Activated naive CD8-positive, alpha-beta T cell (primary cell): ENCODE results near the gene NAIF1.
A peak's percentile ranks its signal among the peaks of the same experiment; 100 is the strongest.
"Not testable (repeated sequence)": the region's sequence is repeated elsewhere in the genome, so short reads cannot be mapped to it uniquely, and the experiment has no call there.

Source experiments
- H3K27ac Mint-ChIP-seq: one replicate; pipeline ENCODE4 v1.8.0; 2021; ENCODE audit warnings: mixed read lengths
- H3K27me3 Mint-ChIP-seq: one replicate; pipeline ENCODE4 v1.8.0; 2021; ENCODE audit warnings: mixed read lengths
- H3K36me3 Mint-ChIP-seq: one replicate; pipeline ENCODE4 v1.8.0; 2021; ENCODE audit warnings: mixed read lengths
- H3K4me1 Mint-ChIP-seq: one replicate; pipeline ENCODE4 v1.8.0; 2021; ENCODE audit warnings: low read depth, mixed read lengths
- H3K4me3 Mint-ChIP-seq: one replicate; pipeline ENCODE4 v1.8.0; 2021; ENCODE audit warnings: mild to moderate bottlenecking, mixed read lengths
- H3K9me3 Mint-ChIP-seq: one replicate; pipeline ENCODE4 v1.8.0; 2021; ENCODE audit warnings: low read depth, mixed read lengths

The NAIF1 gene

GRCh38 chr9:128061275-128061960 is 5.7 kb downstream of the NAIF1 start:
- Mint-ChIP-seq H3K9me3 (no peaks in the 10 kb centered on the region), H3K4me1 (peaks cover 49% of the 10 kb centered on the region), H3K4me3 (peak overlapping the region; percentile 68), H3K27me3 (no peaks in the 10 kb centered on the region), H3K27ac (peak overlapping the region; percentile 84), H3K36me3 (peaks cover 5% of the 10 kb centered on the region)

- no peak overlapping the region for H3K27ac Mint-ChIP-seq
- peaks cover 2% of the 10 kb centered on the region for H3K36me3 Mint-ChIP-seq
- H3K4me1 Mint-ChIP-seq = peaks cover 34% of the 10 kb centered on the region
- no peak overlapping the region for H3K4me3 Mint-ChIP-seq
- no peaks in the 10 kb centered on the region for H3K9me3 Mint-ChIP-seq
- H3K27me3 Mint-ChIP-seq = no peaks in the 10 kb centered on the region
Measured at GRCh38 chr9:128059365-128059983, 7.6 kb downstream of the NAIF1 start.

- Mint-ChIP-seq H3K36me3 (peaks cover 2% of the 10 kb centered on the region), H3K27me3 (no peaks in the 10 kb centered on the region), H3K9me3 (no peaks in the 10 kb centered on the region), H3K27ac (no peak overlapping the region), H3K4me1 (peaks cover 22% of the 10 kb centered on the region), H3K4me3 (no peak overlapping the region)
Measured at GRCh38 chr9:128057724-128058409, 9.3 kb downstream of the NAIF1 start.

GRCh38 chr9:128056887-128057723 is 10.0 kb downstream of the NAIF1 start:
- Mint-ChIP-seq H3K27me3 (no peaks in the 10 kb centered on the region), H3K9me3 (no peaks in the 10 kb centered on the region), H3K4me3 (no peak overlapping the region), H3K4me1 (peaks cover 14% of the 10 kb centered on the region), H3K36me3 (peaks cover 2% of the 10 kb centered on the region), H3K27ac (no peak overlapping the region)

GRCh38 chr9:128056086-128056485 is 11.0 kb downstream of the NAIF1 start:
- H3K27me3 Mint-ChIP-seq = no peaks in the 10 kb centered on the region
- H3K36me3 Mint-ChIP-seq = no peaks in the 10 kb centered on the region
- no peaks in the 10 kb centered on the region for H3K9me3 Mint-ChIP-seq
- peaks cover 5% of the 10 kb centered on the region for H3K4me1 Mint-ChIP-seq
- no peak overlapping the region for H3K27ac Mint-ChIP-seq
- H3K4me3 Mint-ChIP-seq = no peak overlapping the region

GRCh38 chr9:128055344-128056040 is 11.6 kb downstream of the NAIF1 start:
- H3K4me3 Mint-ChIP-seq = no peak overlapping the region
- H3K27ac Mint-ChIP-seq = no peak overlapping the region
- H3K4me1 Mint-ChIP-seq = peaks cover 2% of the 10 kb centered on the region

GRCh38 chr9:128054087-128054486 is 13.0 kb downstream of the NAIF1 start:
- H3K4me3 Mint-ChIP-seq = no peak overlapping the region
- H3K36me3 Mint-ChIP-seq = no peaks in the 10 kb centered on the region
- no peaks in the 10 kb centered on the region for H3K27me3 Mint-ChIP-seq
- H3K27ac Mint-ChIP-seq = peak overlapping the region; percentile 7
- H3K9me3 Mint-ChIP-seq = no peaks in the 10 kb centered on the region
- peaks cover 2% of the 10 kb centered on the region for H3K4me1 Mint-ChIP-seq

More at GRCh38 chr9:128055344-128056040, 11.6 kb downstream of the NAIF1 start:
- Mint-ChIP-seq H3K36me3 (no peaks in the 10 kb centered on the region), H3K27me3 (no peaks in the 10 kb centered on the region), H3K9me3 (no peaks in the 10 kb centered on the region)

GRCh38 chr9:128053560-128053959 is 13.6 kb downstream of the NAIF1 start:
- Mint-ChIP-seq H3K27ac (no peak overlapping the region), H3K4me1 (peaks cover 2% of the 10 kb centered on the region), H3K9me3 (no peaks in the 10 kb centered on the region), H3K4me3 (no peak overlapping the region), H3K36me3 (no peaks in the 10 kb centered on the region), H3K27me3 (no peaks in the 10 kb centered on the region)

- Mint-ChIP-seq H3K4me3 (no peak overlapping the region), H3K27me3 (no peaks in the 10 kb centered on the region), H3K27ac (no peak overlapping the region), H3K4me1 (peaks cover 3% of the 10 kb centered on the region), H3K9me3 (no peaks in the 10 kb centered on the region), H3K36me3 (no peaks in the 10 kb centered on the region)
Measured at GRCh38 chr9:128051932-128052709, 15.0 kb downstream of the NAIF1 start.

GRCh38 chr9:128049843-128050242 is 17.3 kb downstream of the NAIF1 start:
- H3K9me3 Mint-ChIP-seq = no peaks in the 10 kb centered on the region
- H3K27me3 Mint-ChIP-seq = no peaks in the 10 kb centered on the region
- no peaks in the 10 kb centered on the region for H3K36me3 Mint-ChIP-seq
- H3K27ac Mint-ChIP-seq = no peak overlapping the region
- peaks cover 3% of the 10 kb centered on the region for H3K4me1 Mint-ChIP-seq
- H3K4me3 Mint-ChIP-seq = no peak overlapping the region

- Mint-ChIP-seq H3K36me3 (no peaks in the 10 kb centered on the region), H3K27me3 (no peaks in the 10 kb centered on the region), H3K4me1 (peaks cover 1% of the 10 kb centered on the region), H3K9me3 (no peaks in the 10 kb centered on the region), H3K27ac (no peak overlapping the region), H3K4me3 (no peak overlapping the region)
Measured at GRCh38 chr9:128048663-128049062, 18.5 kb downstream of the NAIF1 start.

- Mint-ChIP-seq H3K4me1 (peaks cover 2% of the 10 kb centered on the region), H3K4me3 (no peak overlapping the region), H3K9me3 (no peaks in the 10 kb centered on the region), H3K36me3 (no peaks in the 10 kb centered on the region), H3K27ac (no peak overlapping the region), H3K27me3 (no peaks in the 10 kb centered on the region)
Measured at GRCh38 chr9:128047231-128047630, 19.9 kb downstream of the NAIF1 start.

- Mint-ChIP-seq H3K9me3 (no peaks in the 10 kb centered on the region), H3K27ac (no peak overlapping the region), H3K36me3 (no peaks in the 10 kb centered on the region), H3K4me3 (no peak overlapping the region), H3K27me3 (no peaks in the 10 kb centered on the region), H3K4me1 (peaks cover 10% of the 10 kb centered on the region)
Measured at GRCh38 chr9:128045831-128046230, 21.3 kb downstream of the NAIF1 start.

- H3K4me3 Mint-ChIP-seq, H3K27ac Mint-ChIP-seq, H3K27me3 Mint-ChIP-seq, H3K36me3 Mint-ChIP-seq, H3K9me3 Mint-ChIP-seq: not testable (repeated sequence)
- peaks cover 11% of the 10 kb centered on the region for H3K4me1 Mint-ChIP-seq
Measured at GRCh38 chr9:128045409-128045808, 21.7 kb downstream of the NAIF1 start.
